Left lobe of liver (tissue), 2 donors: ENCODE measurements around the gene L1TD1. TPM values are rescaled to one million over a fixed set of nuclear protein-coding genes. Genes with fewer than 3 reads are reported as not detected.
"Not testable (repeated sequence)": the region's sequence is repeated elsewhere in the genome, so short reads cannot be mapped to it uniquely, and the experiment has no call there.

Experiments used
- ATAC-seq: fragments of 200-7000 bp; cut with Tn5 transposase; one replicate; pipeline ENCODE4 v1.9.1; 2020; ENCODE audit warnings: mild to moderate bottlenecking, moderate library complexity
- DNase-seq: peaks from one replicate; pipeline ENCODE4 v3.0.0-alpha.2; 2020; ENCODE audit warnings: low spot score
- total RNA-seq: library from RNA; stranded (reverse); gene quantifications from one replicate; pipeline ENCODE4 v1.2.1, GENCODE V29; 2021
- donor health status: DM: no; HTN: no; CAD: no; lungs with moderate emphysema.
- donor health status: DM: no; HTN: yes; CAD: no.

L1TD1 gene
- total RNA-seq, 1 donor from 2014 or later, result 0.38 TPM

- DNase-seq, result peak; percentile 12
- ATAC-seq, result no peak
Measured at GRCh38 chr1:62196086-62196690, 1.5 kb downstream of the L1TD1 start.

- no peak for ATAC-seq
- no peak for DNase-seq
Measured at GRCh38 chr1:62198069-62198780, 3.6 kb downstream of the L1TD1 start.

- peak; percentile 95 for ATAC-seq
- peak; percentile 63 for DNase-seq
Measured at GRCh38 chr1:62198781-62199125, 4.1 kb downstream of the L1TD1 start.

- DNase-seq, result no peak
- ATAC-seq, result no peak
Measured at GRCh38 chr1:62207187-62207586, 12.5 kb downstream of the L1TD1 start.

DNA sequence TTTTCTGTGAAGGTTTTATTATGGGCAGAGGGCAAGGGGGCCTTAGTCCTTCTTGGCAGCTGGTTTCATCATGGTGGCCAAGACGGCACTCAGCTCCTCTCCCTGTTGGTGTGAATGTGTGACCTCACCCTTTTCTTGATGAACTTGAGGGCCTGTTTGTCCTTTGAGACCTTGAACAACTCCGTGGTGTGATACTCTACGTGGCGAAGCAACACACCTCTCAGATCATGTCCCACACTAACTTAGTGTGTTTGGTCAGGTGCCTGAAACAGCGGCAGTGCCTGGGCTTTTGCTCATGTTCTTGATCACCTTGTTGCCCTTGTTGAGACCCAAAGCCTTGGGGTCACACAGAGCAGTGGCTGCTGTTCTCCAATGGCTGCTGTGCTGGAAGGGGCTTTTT, 13.4 kb downstream of the L1TD1 start:
- ATAC-seq (no peak), DNase-seq (no peak)

DNA sequence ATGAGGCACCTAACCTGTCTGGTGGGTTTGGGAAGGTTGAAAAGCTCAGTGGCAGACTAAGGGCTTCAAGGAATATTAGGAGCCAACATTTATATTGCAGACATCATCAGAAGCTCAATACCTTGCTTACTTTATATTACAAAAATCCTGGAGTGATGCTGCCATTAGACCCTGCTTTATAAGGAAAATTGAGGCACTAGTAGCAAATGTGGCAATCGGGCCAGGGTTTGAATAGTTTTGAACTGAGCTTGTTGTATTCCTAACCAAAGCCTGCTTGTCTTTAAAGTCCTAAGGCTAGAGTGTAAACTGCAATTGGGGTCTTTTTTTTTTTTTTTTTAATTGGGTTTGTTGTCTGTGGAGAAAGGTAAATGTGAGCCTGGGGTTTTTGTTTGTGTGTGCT, 14.3 kb downstream of the L1TD1 start:
- no peak for ATAC-seq

DNA sequence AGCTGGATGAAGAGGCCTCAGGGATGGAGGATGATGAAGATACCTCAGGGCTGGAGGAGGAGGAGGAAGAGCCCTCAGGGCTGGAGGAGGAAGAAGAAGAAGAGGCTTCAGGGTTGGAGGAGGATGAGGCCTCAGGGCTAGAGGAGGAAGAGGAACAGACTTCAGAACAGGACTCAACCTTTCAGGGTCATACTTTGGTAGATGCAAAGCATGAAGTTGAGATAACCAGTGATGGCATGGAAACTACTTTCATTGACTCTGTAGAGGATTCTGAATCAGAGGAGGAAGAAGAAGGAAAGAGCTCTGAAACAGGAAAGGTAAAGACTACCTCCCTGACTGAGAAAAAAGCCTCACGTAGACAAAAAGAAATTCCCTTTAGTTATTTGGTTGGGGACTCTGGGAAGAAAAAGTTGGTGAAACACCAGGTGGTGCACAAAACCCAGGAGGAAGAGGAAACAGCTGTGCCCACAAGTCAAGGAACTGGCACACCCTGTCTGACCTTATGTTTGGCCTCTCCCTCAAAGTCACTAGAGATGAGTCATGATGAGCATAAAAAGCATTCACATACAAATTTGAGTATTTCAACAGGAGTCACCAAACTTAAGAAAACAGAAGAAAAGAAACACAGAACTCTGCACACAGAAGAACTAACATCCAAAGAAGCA, 15.4 kb downstream of the L1TD1 start:
- no peak for ATAC-seq
- DNase-seq, result no peak

More for the DNA sequence above, 14.3 kb downstream of the L1TD1 start:
- no peak for DNase-seq

DNA sequence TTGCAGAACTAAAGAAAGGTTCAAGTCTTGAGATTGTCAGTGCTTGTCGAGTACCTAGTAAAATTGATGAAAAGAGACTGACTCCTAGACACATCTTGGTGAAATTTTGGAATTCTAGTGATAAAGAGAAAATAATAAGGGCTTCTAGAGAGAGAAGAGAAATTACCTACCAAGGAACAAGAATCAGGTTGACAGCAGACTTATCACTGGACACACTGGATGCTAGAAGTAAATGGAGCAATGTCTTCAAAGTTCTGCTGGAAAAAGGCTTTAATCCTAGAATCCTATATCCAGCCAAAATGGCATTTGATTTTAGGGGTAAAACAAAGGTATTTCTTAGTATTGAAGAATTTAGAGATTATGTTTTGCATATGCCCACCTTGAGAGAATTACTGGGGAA, 16.3 kb downstream of the L1TD1 start:
- no peak for ATAC-seq
- no peak for DNase-seq

DNA sequence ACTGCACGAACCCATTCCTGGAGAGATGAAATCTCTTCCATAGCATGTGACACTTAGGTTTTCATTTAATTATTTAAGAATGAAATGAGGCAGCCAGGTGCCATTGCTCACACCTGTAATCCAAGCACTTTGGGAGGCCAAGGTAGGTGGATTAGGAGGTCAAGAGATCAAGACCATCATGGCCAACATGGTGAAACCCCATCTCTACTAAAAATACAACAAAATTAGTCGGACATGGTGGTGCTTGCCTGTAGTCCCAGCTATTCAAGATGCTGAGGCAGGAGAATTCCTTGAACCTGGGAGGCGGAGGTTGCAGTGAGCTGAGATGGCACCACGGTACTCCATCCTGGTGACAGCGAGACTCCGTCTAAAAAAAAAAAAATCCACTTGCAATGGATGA, 17.8 kb downstream of the L1TD1 start:
- DNase-seq (no peak), ATAC-seq (no peak)

DNA sequence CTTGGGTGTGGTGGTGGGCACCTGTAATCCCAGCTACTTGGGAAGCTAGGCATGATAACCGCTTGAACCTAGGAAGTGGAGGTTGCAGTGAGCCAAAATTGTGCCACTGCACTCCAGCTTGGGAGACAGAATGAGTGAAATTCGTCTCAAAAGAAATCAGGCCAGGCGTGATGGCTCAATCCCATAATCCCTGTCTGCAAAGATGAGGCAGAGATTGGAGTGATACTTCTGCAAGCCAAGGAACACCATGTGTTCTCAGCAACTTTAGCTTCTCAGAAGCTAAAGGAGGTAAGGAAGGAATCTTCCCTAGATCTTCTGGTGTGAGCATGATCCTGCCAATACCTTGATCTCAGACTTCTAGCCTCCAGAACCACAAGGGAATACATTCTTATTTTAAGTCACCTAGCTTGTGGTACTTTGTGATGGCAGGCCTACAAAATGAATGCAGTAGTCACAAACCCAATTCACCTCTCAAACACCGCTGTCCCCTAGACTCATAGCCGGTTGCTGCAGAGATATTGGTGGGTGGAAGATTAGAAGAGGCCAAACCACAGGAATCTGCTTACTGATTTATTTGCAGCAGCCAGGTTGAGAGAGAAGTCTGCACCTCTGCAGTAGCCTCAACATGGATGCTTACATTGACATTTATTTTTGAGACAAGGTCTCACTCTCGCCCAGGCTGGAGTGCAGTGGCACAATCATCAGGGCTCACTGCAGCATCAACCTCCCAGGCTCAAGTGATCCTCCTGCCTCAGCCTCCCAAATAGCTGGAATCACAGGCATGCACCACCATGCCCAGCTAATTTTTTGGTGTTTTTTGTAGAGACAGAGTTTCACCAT, 18.6 kb downstream of the L1TD1 start:
- no peak for ATAC-seq
- DNase-seq, result no peak

DNA sequence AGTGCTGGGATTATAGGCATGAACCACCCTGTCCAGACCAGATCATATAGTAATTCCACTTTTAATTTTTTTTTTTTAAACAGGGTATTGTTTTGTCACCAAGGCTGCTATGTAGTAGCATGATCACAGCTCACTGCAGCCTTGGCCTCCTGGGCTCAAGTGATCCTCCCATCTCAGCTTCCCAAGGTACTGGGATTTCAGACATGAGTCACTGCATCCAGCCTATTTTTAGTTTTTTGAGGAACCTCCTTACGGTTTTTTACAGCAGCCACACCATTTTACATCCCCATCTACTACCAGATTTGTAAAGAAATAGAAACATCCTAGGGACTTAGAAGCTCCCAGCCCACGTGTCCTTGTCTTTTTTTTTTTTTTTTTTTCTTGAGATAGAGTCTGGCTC, 24.0 kb downstream of the L1TD1 start:
- no peak for ATAC-seq
- DNase-seq, result no peak

DNA sequence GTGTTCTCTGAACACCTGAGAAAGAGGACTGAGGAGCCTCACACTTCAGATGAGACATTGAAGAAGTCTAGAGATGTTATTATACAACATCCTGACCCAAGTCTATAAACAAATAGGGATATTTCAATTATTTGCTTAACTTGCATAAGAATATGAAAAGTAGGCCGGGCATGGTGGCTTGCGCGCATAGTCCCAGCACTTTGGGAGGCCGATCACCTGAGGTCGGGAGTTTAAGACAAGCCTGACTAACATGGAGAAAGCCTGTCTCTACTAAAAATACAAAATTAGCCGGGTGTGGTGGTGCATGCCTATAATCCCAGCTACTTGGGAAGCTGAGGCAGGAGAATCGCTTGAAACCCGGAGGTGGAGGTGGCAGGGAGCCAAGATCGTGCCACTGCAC, 25.8 kb downstream of the L1TD1 start:
- not testable (repeated sequence) for DNase-seq, ATAC-seq

- ATAC-seq (no peak), DNase-seq (no peak)
Measured at GRCh38 chr1:62221171-62221570, 26.5 kb downstream of the L1TD1 start.

- ATAC-seq, result no peak
Measured at GRCh38 chr1:62222321-62222720, 27.7 kb downstream of the L1TD1 start.

GRCh38 chr1:62224182-62224581, 29.5 kb downstream of the L1TD1 start:
- DNase-seq (no peak), ATAC-seq (no peak)

More at GRCh38 chr1:62222321-62222720, 27.7 kb downstream of the L1TD1 start:
- no peak for DNase-seq

DNA sequence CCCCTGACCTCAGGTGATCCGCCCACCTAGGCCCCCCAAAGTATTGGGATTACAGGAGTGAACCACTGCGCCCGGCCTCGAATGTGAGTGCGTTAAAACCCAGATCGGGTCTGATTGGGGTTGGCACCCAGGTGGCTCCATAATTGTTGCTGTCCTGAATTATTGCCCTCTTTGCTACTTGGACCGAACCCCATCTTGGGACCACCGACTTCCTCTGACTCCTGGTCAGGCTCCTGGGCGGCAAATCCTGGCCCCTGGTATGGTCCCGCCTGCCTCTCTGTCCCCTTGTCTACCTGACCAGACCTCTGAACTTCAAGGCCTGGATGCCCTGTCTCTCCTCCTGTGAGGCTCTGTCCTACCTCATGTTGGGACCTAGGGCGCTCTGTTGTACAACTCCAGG, 32.8 kb downstream of the L1TD1 start:
- no peak for DNase-seq
- no peak for ATAC-seq

DNA sequence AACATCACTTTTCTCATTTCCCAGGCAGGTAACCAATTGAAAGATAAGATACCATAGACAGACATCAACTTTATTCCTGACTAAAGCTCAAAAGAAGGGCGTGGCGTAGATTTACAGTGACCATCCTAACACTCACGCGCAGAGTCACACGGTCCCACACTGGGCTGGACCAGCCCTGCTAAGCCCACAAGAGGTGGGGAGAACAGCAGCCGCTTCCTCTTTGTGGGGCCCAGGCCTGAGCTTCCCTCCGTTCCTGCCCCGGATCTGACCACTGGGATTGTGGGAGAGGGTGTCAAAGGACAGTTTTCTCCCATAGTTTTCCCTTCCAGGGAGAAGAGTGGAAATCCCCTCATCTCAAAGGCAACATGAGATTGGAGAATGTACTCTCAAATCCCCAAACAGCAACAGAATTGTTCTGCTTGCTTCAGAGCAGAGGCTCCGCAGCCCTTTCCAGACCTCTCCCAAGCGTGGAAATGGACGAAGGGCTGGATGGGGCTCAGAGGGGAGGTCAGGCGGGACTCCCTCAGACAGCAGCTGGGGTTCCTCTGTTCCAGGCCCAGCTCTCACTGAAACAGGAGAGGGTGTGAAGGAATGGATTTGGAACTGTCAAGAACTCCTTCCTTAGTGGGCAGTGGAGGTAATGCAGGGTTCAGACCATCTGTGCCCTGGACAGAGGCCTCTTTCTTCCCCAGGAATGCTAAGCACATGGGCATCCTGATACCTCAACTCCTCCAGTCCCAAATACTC, 33.7 kb downstream of the L1TD1 start:
- no peak for DNase-seq
- no peak for ATAC-seq

DNA sequence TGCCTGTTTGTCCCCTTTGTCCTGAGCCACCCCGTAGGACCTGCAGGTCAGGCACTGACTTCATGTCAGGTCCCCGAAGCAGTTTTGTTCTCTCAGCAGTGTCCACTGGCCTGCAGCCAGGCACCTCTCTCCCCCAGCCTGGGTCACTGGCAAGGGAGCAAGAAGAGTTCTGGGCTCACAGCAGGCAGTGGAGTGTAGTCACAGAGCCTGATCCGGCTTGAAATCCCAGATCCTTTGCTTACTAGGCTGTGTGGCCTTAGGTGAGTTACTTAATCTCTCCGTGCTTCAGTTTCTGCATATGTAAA, 34.2 kb downstream of the L1TD1 start:
- no peak for DNase-seq

GRCh38 chr1:62229468-62229867, 34.8 kb downstream of the L1TD1 start:
- DNase-seq, result no peak
- no peak for ATAC-seq

More for the DNA sequence above, 34.2 kb downstream of the L1TD1 start:
- no peak for ATAC-seq

DNA sequence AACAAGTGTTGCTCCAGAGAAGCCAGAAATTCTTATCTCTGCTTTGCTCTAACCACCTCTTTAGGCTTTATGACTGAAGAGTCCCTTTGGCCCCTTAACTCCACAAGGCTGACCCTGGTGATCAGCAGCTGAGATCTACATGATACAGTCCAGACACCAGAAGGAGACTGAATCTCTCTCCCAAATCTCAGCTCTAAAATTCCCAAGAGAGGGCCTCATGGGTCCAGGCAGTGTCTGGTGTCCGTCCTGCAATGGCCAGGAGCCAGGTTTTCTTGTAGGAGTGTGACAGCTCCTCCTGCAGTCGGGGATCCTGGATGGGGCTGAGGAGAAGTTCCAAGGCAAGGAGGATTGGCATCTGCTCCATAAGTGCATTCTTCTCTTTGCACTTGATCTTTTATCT, 35.3 kb downstream of the L1TD1 start:
- DNase-seq, result no peak
- ATAC-seq, result no peak

DNA sequence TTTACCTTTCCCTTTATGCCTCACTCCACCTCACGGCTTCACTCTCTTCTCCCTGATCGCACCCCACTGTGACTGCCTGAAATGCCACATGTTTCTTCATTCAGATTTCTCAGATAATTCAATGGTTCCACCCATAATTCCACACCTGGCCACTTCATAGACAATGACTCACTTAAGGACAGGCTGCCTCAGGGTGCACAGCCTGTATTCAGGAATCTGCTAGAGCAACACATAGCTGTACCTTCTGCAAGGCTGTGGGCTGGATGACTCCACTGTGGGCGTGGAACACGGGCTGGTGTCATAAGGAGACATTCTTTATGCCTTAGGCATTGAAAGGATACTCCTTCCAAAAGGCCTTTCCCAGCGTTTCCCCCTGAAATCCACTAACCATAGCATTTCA, 36.1 kb downstream of the L1TD1 start:
- ATAC-seq (no peak), DNase-seq (no peak)
